Measurements from ENCODE around the gene MAL.
"Not testable (repeated sequence)": the region's sequence is repeated elsewhere in the genome, so short reads cannot be mapped to it uniquely, and the experiment has no call there.

Gene MAL

DNA sequence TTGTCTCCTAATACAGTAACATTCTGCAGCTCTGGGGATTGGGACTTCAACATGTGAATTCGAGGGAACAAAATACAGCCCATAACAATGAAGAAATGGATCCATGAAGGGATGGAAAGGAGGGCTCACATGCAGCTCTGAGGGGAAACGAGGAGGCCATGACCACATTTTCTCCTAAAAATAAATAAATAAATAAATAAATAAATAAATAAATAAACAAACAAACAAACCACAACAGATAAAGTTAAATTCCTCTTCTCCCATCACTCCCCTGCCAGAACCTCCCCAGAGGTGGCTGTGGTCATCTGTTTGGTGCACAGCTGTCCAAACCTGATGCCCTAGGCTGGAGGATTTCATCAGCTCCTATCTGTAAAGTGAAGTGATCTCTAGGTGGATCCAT is 42.7 kb downstream of the MAL start:
- no peak for DNase-seq

GRCh38 chr2:95069465-95069864 is 44.0 kb downstream of the MAL start:
- no peak for DNase-seq

DNA sequence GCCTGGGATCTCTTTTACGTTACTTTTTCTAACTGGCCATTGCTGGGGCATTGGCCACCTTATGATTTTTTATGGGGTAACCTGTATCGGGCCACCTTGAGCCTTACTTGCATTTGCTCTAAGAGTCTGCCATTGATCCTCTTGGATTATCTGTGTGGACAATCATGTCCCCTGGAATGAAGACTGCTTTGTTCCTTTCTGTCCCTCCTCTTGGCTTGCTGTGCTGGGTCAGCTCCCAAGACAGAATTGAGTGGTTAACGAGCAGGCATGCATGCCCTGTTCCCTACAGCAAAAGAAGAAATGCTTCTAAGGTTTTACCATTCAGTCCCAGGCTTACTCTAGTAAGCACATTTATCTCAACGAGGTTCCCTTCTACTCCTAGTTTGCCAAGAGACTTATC is 46.3 kb downstream of the MAL start:
- no peak for DNase-seq

GRCh38 chr2:95072424-95072823 is 46.9 kb downstream of the MAL start:
- no peak for DNase-seq

- DNase-seq, result no peak
Observed at GRCh38 chr2:95073856-95074662, 48.6 kb downstream of the MAL start.

- peak; percentile 54 for DNase-seq
Observed at GRCh38 chr2:95074663-95075439, 49.3 kb downstream of the MAL start.

GRCh38 chr2:95075440-95076132 is 50.1 kb downstream of the MAL start:
- no peak for DNase-seq

GRCh38 chr2:95076705-95077529 is 51.4 kb downstream of the MAL start:
- DNase-seq, result peak; percentile 87

DNA sequence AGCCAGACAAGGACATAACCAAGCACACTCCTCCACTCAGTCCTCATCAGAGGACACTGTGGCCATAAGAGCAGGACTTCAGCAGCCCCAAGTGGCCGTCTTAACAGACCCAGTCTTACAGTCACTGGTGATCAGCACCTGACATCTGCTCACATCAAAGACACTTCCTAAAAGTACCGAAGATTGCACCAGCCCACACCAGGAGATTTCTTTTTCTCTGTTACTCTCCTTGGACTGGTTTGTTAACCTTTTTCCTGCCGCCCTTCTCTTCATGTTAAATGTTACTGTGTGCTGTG is 52.0 kb downstream of the MAL start:
- no peak for DNase-seq

GRCh38 chr2:95077861-95078603 is 52.5 kb downstream of the MAL start:
- no peak for DNase-seq

GRCh38 chr2:95079199-95079683 is 53.7 kb downstream of the MAL start:
- DNase-seq, result no peak

DNA sequence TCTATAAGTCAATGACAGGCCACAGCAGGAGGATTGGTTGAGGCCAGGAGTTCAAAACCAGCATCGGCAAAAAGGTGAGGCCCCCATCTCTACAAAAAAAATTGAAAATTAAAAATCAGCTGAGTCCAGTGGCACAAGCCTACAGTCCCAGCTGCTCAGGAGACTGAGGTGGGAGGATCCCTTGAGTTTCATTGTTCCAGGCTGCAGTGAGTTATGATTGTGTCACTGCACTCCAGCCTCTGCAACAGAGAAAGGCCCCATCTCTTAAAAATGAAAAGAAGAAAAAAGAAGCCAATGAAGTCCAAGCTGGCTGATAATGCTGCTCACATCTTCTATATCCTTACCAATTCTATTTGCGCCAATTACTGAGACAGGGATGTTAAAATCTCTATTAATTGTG is 57.0 kb downstream of the MAL start:
- DNase-seq, result no peak

GRCh38 chr2:95086017-95086416 is 60.5 kb downstream of the MAL start:
- DNase-seq, result no peak

DNA sequence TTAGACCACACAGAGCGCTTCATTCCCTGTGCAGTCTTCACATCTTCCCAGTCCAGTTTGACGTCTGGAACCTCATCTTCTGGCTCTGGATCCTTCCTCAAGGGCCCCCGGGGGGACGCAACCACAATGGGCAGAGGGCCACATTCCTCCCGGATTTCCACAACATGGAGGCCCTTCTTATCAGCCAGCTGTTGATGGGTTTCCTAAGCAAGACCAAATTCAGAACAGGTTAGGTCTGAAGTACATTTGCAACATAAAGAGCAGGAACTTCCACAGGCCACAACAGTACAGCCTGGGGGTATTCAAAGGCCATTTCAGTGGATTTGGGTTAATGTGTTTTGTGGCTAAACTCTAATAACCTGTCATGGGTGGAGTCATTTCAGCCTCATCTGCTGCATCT is 61.9 kb downstream of the MAL start:
- DNase-seq, result no peak

DNA sequence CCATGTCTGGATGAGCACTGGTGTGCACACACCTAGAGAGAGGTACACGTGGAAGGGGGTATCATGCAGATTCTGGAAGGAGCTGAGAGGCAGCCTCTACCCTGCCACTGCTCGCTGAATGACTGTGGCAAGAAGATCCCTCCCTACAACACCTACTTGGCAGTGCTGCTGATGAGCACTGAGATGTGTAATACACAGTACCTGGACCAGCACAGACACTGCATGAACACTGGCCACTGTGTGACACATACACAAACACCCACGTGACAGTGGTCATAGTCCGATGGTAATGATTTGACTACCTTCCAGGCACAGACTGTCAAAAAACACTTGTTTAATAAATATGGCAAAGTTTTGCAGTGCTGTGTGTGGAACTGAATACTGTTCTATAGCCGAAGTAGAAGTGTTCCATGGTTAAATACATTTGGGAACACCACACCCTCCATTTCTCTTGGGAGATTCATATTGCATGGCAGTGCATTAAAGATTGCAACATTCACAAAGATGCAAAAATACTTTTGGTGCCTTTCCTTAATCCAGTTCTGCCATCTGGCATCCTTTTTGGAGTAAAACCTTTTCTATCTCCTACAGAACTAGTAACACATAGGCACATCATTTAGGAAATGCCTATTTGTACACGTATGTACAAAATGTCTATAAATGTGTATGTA is 66.5 kb downstream of the MAL start:
- no peak for DNase-seq

- not testable (repeated sequence) for DNase-seq
Observed at GRCh38 chr2:95098273-95098672, 72.8 kb downstream of the MAL start.

DNA sequence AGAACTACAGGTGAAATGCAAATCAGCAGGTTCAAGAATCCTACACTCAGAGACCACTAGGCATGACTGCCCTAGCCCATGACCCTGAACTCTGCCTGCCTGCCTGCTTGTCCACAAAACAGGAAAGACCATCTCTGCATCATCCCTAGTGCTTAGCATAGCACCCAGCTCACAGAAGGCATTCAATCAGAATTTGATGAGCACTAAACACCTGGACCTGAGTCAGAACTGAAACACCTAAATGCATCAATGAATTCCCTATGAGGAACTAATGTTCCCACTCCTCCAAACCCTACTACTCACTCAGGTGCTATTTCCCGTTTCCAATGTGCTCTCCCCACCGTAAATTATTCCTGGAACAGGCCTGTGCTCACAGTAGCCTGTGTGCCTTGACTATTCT is 74.4 kb downstream of the MAL start:
- no peak for DNase-seq

All from stimulated activated naive CD4-positive, alpha-beta T cell treated with Interleukin-2 at 50 U/mL for 16 hours (primary cell).